IMR-90 (cell line): Measurements from ENCODE around the gene NT5E.

Source experiments
- CTCF ChIP-seq: conservative IDR thresholded peaks from 2 replicates; pipeline ENCODE4 v1.5.1; 2012; ENCODE audit warnings: mild to moderate bottlenecking, low read depth, low read length, improper control_type of control experiment
- FOS ChIP-seq: fragments of 150-350 bp; IDR thresholded peaks from 2 replicates; pipeline ENCODE4 v1.6.1; 2016; ENCODE audit warnings: low read depth, low read length
- NFE2L2 ChIP-seq: fragments of 150-350 bp; IDR thresholded peaks from 2 replicates; pipeline ENCODE4 v1.6.1; 2016; ENCODE audit warnings: low read depth, mild to moderate bottlenecking, low read length
- POLR2A ChIP-seq: IDR thresholded peaks from 2 replicates; pipeline ENCODE4 v1.6.1; 2012; ENCODE audit warnings: mild to moderate bottlenecking, low read depth, low read length
- RFX5 ChIP-seq: IDR thresholded peaks from 2 replicates; pipeline ENCODE4 v1.8.0; 2012; ENCODE audit warnings: low read depth, mild to moderate bottlenecking, low read length, moderate library complexity
- USF2 ChIP-seq: fragments of 150-350 bp; IDR thresholded peaks from 2 replicates; pipeline ENCODE4 v1.6.1; 2017; ENCODE audit warnings: mild to moderate bottlenecking, antibody characterized with exemption, low read length, low read depth

GRCh38 chr6:85431271-85431670 is 18.6 kb upstream of the NT5E start:
- no peak for TF ChIP-seq USF2
- TF ChIP-seq POLR2A, result no peak
- no peak for TF ChIP-seq CTCF
- TF ChIP-seq RFX5, result no peak
- TF ChIP-seq FOS, result no peak
- TF ChIP-seq NFE2L2, result no peak
